NCI-H69 (cell line): ENCODE measurements around the gene RASA4.
"Not testable (repeated sequence)": the region's sequence is repeated elsewhere in the genome, so short reads cannot be mapped to it uniquely, and the experiment has no call there.

Experiments used
- DNase-seq: peaks from one replicate; lab custom pipeline; 2025; lab: John Stamatoyannopoulos, UW

RASA4 gene

DNA sequence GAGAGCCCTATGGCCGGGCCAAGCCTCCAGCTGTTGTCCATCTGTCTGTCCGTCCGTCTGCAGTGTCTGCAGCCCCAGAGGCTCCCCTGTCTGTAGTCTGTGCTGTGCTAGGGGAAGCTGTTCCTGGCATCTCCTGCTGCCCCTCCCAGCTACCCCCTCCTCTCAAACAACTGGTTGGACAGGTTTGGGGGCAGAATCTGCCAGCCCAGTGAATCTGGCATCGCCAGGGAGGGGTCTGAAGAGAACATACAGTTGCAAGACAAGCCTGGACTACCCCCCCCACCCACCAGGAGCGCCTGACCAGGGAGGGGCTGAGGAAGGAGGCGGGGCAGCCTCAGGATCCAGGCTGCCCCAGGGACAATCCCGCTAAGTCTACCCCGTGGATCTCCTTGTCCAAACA is 73.0 kb downstream of the RASA4 start, which contains the start of gene UPK3BL2:
TSS of gene UPK3BL2 (minus strand) at position 101 of the 400 bp plus-strand sequence. CDS start at position 41, 60 bp downstream.
- DNase-seq = not testable (repeated sequence)

DNA sequence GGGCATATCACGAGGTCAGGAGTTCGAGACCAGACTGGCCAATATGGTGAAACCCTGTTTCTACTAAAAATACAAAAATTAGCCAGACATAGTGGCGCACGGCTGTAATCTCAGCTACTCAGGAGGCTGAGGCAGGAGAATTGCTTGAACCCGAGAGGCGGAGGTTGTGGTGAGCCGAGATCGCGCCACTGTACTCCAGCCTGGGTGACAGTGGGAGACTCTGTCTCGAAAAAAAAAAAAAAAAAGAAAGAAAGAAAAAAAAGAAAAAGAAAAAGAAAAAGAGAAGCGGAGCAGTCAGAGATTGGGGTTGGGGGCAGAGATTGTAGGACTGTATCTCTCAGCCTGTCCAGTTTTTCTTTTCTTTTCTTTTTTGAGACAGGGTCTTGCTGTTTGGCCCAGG is 73.8 kb downstream of the RASA4 start:
- not testable (repeated sequence) for DNase-seq

- not testable (repeated sequence) for DNase-seq
Observed at GRCh38 chr7:102542083-102542482, 74.5 kb downstream of the RASA4 start.

- DNase-seq = not testable (repeated sequence)
Observed at GRCh38 chr7:102540604-102541003, 76.0 kb downstream of the RASA4 start.

GRCh38 chr7:102535062-102535615 is 81.4 kb downstream of the RASA4 start:
- DNase-seq = not testable (repeated sequence)

DNA sequence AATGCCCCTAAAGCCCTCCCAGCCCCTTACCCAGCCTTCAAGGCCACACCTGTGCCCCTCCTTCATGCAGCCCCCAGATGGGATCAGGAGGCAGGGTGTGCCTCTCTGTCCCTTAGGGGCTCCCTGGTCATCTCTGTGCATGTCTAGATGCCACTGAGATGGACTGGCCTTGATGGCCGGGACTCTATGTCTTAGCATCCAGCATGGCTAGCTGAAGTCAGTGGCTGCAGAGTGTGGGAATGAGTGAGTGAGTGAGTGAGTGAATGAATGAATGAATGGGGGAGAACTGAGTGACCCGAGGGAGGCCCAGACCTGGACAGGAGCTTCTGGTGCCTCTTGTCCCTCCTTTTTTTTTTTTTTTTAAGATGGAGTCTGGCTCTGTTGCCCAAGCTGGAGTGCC is 84.4 kb downstream of the RASA4 start:
- DNase-seq = not testable (repeated sequence)

DNA sequence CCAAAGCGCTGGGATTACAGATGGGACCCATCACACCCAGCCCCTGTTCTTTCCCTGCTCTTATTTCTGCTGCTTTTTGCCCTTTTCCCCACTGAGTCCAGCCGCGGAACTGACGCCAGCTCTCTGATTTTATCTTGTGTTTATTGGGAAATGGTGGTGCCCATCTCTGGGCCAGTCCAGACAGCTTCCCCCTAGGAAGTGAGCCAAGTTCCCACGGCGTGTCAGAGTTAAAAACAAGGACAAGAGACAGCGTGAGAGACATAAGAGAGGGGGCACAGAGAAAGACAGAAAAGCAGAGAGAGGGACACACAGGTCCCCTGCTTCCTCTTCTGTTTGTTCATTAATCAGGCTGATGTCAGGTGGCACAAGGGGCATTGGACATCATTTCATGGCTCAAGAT is 85.0 kb downstream of the RASA4 start:
- DNase-seq = not testable (repeated sequence)

DNA sequence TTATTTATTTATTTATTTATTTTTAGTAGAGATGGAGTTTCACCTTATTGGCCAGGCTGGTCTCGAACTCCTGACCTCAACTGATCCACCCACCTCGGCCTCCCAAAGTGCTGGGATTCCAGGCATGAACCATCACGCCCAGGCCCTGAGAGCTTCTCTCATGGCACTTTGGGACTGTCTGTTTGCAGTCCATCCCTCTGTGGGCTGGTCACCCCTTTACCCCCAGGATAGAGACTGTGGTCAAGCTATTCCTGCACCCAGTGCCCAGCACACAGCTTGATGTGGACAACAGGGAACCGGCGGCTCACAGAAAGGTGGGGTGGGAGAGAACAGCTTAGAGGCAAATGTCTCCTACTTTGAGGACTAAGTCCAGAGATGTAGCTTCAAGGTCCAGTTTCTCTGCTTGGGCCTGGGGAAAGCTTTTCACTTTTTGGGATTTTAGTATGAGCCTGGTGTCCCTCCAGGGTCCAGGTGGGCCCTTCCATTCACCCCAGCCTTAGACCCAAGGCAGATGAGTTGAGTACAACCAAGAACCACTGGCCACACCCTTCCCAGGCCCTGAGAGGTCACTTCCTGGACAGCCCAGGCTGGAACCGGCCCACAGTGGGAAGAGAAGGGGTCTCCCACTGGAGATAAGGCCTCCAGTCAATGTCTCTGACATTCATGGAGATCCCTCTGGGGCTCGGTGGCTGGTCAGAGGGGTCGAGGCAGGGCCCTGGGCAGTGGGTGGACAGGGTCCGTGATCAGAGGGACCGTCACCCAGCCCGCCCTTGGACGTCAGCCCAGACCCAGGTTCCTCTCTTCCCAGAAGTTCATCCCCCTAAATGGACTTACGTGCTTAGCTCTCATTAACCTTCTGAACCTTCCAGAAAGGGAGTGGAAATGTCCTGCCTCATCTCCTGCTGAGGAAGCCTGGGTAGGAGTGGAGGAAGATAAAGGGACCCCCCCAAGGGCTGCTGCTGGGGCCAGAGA is 88.4 kb downstream of the RASA4 start:
- not testable (repeated sequence) for DNase-seq

GRCh38 chr7:102527182-102527581 is 89.4 kb downstream of the RASA4 start:
- not testable (repeated sequence) for DNase-seq

- not testable (repeated sequence) for DNase-seq
Observed at GRCh38 chr7:102524803-102525202, 91.8 kb downstream of the RASA4 start.
